Measurements from ENCODE around the gene ERGIC1. TPM values are rescaled to one million over a fixed set of nuclear protein-coding genes. Genes with fewer than 3 reads are reported as not detected.
A peak's percentile ranks its signal among the peaks of the same experiment; 100 is the strongest.

Gene ERGIC1
- total and polyA plus RNA-seq, 2 of the 13 experiments (the other 11 are each of a cell fraction or from before 2014, with no cell fraction given): 78.5 to 184 TPM

DNA sequence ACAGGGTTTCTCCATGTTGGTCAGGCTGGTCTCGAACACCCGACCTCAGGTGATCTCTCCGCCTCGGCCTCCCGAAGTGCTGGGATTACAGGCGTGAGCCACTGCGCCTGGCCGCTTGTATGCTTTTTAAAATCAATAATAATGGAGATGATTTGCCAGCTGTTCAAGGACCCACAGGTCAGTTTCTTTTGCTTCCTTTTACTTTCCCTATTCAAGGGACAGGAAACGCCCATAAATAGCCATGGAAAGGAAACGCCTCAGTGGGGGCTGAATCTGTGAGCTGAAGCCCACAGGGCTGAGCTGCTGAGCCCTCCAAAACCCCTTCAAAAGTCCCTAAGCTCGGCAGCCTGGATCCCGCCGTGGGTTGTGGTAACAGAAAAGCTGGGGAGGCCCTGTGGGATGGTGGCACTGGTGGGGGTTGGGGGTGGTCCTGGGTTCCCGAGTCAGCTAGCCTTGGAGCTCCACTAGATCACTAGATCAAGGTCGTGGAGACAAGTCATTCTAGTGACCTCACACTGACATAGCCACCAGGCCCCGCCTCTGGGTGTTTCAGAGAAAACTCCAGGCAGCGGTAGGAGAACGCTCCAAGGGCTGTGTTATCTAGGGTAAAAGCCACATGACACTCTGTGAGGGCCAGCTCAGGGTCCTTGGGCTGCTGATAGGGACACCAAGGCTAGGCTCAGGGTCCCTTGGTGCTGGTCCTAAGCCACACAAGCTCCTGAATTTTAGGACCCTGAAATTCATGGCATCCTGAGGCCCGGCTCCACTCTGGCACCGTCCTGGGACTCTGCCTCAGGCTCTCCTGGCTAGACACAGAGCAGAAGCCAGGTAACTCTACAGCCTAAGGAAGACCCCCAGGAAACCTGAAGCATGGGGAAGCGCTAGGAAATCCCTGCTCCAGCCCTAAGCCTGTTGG is 45.0 kb upstream of the ERGIC1 start (continued):
- TF ChIP-seq PRDM15 (CRISPR knock-in tag; IDR thresholded peaks at IDR 0.05) (no peak), SMARCE1 (IDR thresholded peaks at IDR 0.05; ENCODE audit: borderline replicate concordance) (no peak), ATF4 (CRISPR knock-in tag; IDR thresholded peaks at IDR 0.05) (no peak; a peak in 1 of 4 replicates), IRF9 (CRISPR knock-in tag; IDR thresholded peaks at IDR 0.05; ENCODE audit: borderline replicate concordance) (no peak), MLLT10 (CRISPR knock-in tag; IDR thresholded peaks at IDR 0.05) (no peak), GFI1 (CRISPR knock-in tag; IDR thresholded peaks at IDR 0.05; ENCODE audit: borderline replicate concordance) (no peak), GLMP (CRISPR knock-in tag; IDR thresholded peaks at IDR 0.05; ENCODE audit: borderline replicate concordance) (no peak), HNF4G (IDR thresholded peaks at IDR 0.05; ENCODE audit: borderline replicate concordance, low read depth, low read length) (0 out of 2 replicates have a peak, but pooled peaks have one; percentile 6), HNF4G (CRISPR knock-in tag; IDR thresholded peaks at IDR 0.05; ENCODE audit: borderline replicate concordance, low read depth) (no peak), ZNF44 (CRISPR knock-in tag; IDR thresholded peaks at IDR 0.05) (no peak), ZNF883 (CRISPR knock-in tag; IDR thresholded peaks at IDR 0.05; ENCODE audit: not compliant biosample characterization) (no peak), RAD21 (CRISPR knock-in tag; IDR thresholded peaks at IDR 0.05) (0 out of 2 replicates have a peak, but pooled peaks have one; percentile 4), ZNF543 (CRISPR knock-in tag; IDR thresholded peaks at IDR 0.05) (peak; percentile 47; the same call in 1 of the 2 replicates), CENPX (CRISPR knock-in tag; IDR thresholded peaks at IDR 0.05) (no peak), CREM (IDR thresholded peaks at IDR 0.05) (peak; percentile 41; the same call in 1 of the 2 replicates), CREM (CRISPR knock-in tag; IDR thresholded peaks at IDR 0.05) (no peak), ELK4 (CRISPR knock-in tag; IDR thresholded peaks at IDR 0.05; ENCODE audit: borderline replicate concordance) (no peak), TGIF2 (CRISPR knock-in tag; IDR thresholded peaks at IDR 0.05) (no peak)
- TF ChIP-seq, protein P1, sequence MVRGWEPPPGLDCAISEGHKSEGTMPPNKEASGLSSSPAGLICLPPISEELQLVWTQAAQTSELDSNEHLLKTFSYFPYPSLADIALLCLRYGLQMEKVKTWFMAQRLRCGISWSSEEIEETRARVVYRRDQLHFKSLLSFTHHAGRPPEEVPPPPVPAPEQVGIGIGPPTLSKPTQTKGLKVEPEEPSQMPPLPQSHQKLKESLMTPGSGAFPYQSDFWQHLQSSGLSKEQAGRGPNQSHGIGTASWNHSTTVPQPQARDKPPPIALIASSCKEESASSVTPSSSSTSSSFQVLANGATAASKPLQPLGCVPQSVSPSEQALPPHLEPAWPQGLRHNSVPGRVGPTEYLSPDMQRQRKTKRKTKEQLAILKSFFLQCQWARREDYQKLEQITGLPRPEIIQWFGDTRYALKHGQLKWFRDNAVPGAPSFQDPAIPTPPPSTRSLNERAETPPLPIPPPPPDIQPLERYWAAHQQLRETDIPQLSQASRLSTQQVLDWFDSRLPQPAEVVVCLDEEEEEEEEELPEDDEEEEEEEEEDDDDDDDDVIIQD (CRISPR knock-in tag; IDR thresholded peaks at IDR 0.05; ENCODE audit: low read depth): no peak
